IMR-90 (cell line): ENCODE data around the gene MTMR4.

ENCODE experiments used
- CEBPB ChIP-seq: IDR thresholded peaks from 2 replicates; pipeline ENCODE4 v1.6.1; 2012; ENCODE audit warnings: low read depth, low read length, improper control_type of control experiment
- CTCF ChIP-seq: conservative IDR thresholded peaks from 2 replicates; pipeline ENCODE4 v1.5.1; 2012; ENCODE audit warnings: mild to moderate bottlenecking, low read depth, low read length, improper control_type of control experiment

DNA sequence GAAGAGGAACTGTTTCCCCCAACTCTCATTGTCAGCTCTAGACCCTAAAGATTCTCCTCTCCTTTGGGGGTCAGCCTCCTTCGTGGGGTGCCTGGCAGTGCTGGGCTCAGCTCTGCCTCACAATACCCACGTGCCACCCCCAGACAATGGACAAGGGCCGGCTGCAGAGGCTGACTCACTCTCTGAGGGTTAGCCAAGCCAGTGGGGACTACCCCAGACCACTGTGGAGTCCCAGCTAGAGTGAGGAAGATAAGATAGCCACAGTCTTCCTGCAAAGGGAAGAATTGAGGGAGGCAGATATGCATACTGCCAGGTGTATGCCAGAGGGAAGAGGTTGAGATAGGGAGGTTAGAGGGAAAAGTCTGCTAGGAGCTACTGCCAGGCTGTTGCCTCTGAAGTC lies 13.5 kb upstream of the MTMR4 start:
- TF ChIP-seq CTCF = no peak
- TF ChIP-seq CEBPB = no peak
